AG04449 (cell line): ENCODE measurements around the gene CREBRF.

Experiments used
- CTCF ChIA-PET: fragments of 350-600 bp; formaldehyde crosslinking; extraction: SDS; loops from one replicate; lab custom pipeline; 2021; ENCODE audit warnings: antibody characterized with exemption; lab: Yijun Ruan, JAX
- POLR2A ChIA-PET: fragments of 400-600, 350-600 bp; formaldehyde crosslinking; extraction: SDS; loops from one replicate; lab custom pipeline; 2020; ENCODE audit warnings: antibody characterized with exemption, inconsistent platforms; lab: Yijun Ruan, JAX
- DNase-seq: peaks from one replicate; pipeline ENCODE4 v3.0.0-alpha.2; 2010; ENCODE audit warnings: low read depth, low spot score
- H3K4me3 ChIP-seq: 2 replicates; pipeline ENCODE4 v1.5.1; 2011; ENCODE audit warnings: low read depth, mild to moderate bottlenecking, control low read depth, low read length
- CTCF ChIP-seq: IDR thresholded peaks from one replicate; pipeline ENCODE4 v1.5.1; 2011; ENCODE audit warnings: mild to moderate bottlenecking, moderate library complexity, low read length, control low read depth, inconsistent platforms; ENCODE audit not compliant: insufficient read depth; ENCODE audit errors: missing control alignments

CREBRF gene

GRCh38 chr5:173158366-173158765 lies 102.2 kb downstream of the CREBRF start:
- POLR2A ChIA-PET: no interaction called here
- CTCF ChIA-PET: interaction anchor here (0.6 to 1.9 kb wide), 3 partner anchors 10 to 452 kb away, joined by 4 read pairs; no protein-coding TSS in a partner anchor
- DNase-seq: no peak
- TF ChIP-seq CTCF: no peak
- no peak overlapping the region for H3K4me3 ChIP-seq

- H3K4me3 ChIP-seq: no peak overlapping the region
- CTCF ChIA-PET: interaction anchor here (1.3 kb wide), 1 partner anchor 9 kb away, joined by 4 read pairs; no protein-coding TSS in a partner anchor
- TF ChIP-seq CTCF: no peak
- DNase-seq: no peak
- POLR2A ChIA-PET: no interaction called here
Measured at GRCh38 chr5:173159256-173159655, 103.1 kb downstream of the CREBRF start.

- DNase-seq: no peak
- ChIA-PET CTCF (interaction anchor here (1.0 kb wide), 1 partner anchor 123 kb away, joined by 3 read pairs; no protein-coding TSS in a partner anchor), POLR2A (no interaction called here)
- no peak for TF ChIP-seq CTCF
- no peak overlapping the region for H3K4me3 ChIP-seq
Measured at GRCh38 chr5:173161148-173161547, 105.0 kb downstream of the CREBRF start.

- no peak overlapping the region for H3K4me3 ChIP-seq
- DNase-seq: no peak
- CTCF ChIA-PET: interaction anchor here (0.8 to 3.1 kb wide), 9 partner anchors 9 to 451 kb away, joined by 3 to 21 read pairs (median 3); partner anchors contain the start of gene BNIP1
- TF ChIP-seq CTCF: no peak
- POLR2A ChIA-PET: interaction anchor here (0.9 kb wide), 1 partner anchor 119 kb away, joined by 4 read pairs; no protein-coding TSS in a partner anchor
Measured at GRCh38 chr5:173163219-173163618, 107.1 kb downstream of the CREBRF start.

- no peak for DNase-seq
- ChIA-PET POLR2A (no interaction called here), CTCF (interaction anchor here (0.9 to 3.1 kb wide), 22 partner anchors 10 to 819 kb away, joined by 3 to 21 read pairs (median 4); no protein-coding TSS in a partner anchor)
- H3K4me3 ChIP-seq: no peak overlapping the region
- no peak for TF ChIP-seq CTCF
Measured at GRCh38 chr5:173165177-173166016, 109.2 kb downstream of the CREBRF start.

- TF ChIP-seq CTCF: no peak
- no peak for DNase-seq
- H3K4me3 ChIP-seq: no peak overlapping the region
- ChIA-PET CTCF (no interaction called here), POLR2A (no interaction called here)
Measured at GRCh38 chr5:173172166-173172565, 116.0 kb downstream of the CREBRF start.
